Astrocyte (in vitro differentiated cells and primary cell): ENCODE measurements around the gene SSR4. TPM values are rescaled to one million over a fixed set of nuclear protein-coding genes. Genes with fewer than 3 reads are reported as not detected.

ENCODE experiments used
- DNase-seq: peaks from one replicate; pipeline ENCODE4 v3.0.0-alpha.2; 2010; ENCODE audit warnings: low read depth
- FAIRE-seq: peaks from 2 replicates; lab custom pipeline; 2011; peaks lifted over from hg19 to GRCh38; lab: Jason Lieb, UNC
- H2AFZ ChIP-seq: 2 replicates; pipeline ENCODE4 v1.6.0; 2012; ENCODE audit warnings: low read depth, low read length, inconsistent platforms
- H3K27ac ChIP-seq: 2 replicates; pipeline ENCODE4 v1.5.1; 2011; ENCODE audit warnings: low read depth, low read length, inconsistent platforms
- H3K27me3 ChIP-seq: 2 replicates; pipeline ENCODE4 v1.6.0; 2011; ENCODE audit warnings: low read length, inconsistent platforms; ENCODE audit not compliant: insufficient read depth
- H3K36me3 ChIP-seq: 2 replicates; pipeline ENCODE4 v1.5.1; 2011; ENCODE audit warnings: low read length, inconsistent platforms; ENCODE audit not compliant: insufficient read depth
- H3K4me1 ChIP-seq: 2 replicates; pipeline ENCODE4 v1.5.1; 2011; ENCODE audit warnings: low read length, inconsistent platforms; ENCODE audit not compliant: insufficient read depth
- H3K4me2 ChIP-seq: 2 replicates; pipeline ENCODE4 v1.6.0; 2012; ENCODE audit warnings: low read length, inconsistent platforms
- H3K4me3 ChIP-seq: 2 replicates; pipeline ENCODE4 v1.5.1; 2011; ENCODE audit warnings: low read depth, mild to moderate bottlenecking, low read length, inconsistent platforms; ENCODE audit not compliant: insufficient read depth
- H3K79me2 ChIP-seq: 2 replicates; pipeline ENCODE4 v1.6.0; 2012; ENCODE audit warnings: mild to moderate bottlenecking, low read length, inconsistent platforms; ENCODE audit not compliant: insufficient read depth
- H3K9ac ChIP-seq: 2 replicates; pipeline ENCODE4 v1.6.0; 2012; ENCODE audit warnings: mild to moderate bottlenecking, low read length, inconsistent platforms
- H3K9me3 ChIP-seq: 2 replicates; pipeline ENCODE4 v1.5.1; 2012; ENCODE audit warnings: low read depth, mild to moderate bottlenecking, low read length, inconsistent platforms; ENCODE audit not compliant: insufficient read depth
- H4K20me1 ChIP-seq: 2 replicates; pipeline ENCODE4 v1.6.0; 2012; ENCODE audit warnings: low read length, inconsistent platforms; ENCODE audit not compliant: insufficient read depth
- H3K27ac Mint-ChIP-seq: one replicate; pipeline ENCODE4 v1.8.0; 2021; ENCODE audit warnings: mild to moderate bottlenecking, mixed read lengths; ENCODE audit not compliant: unreplicated experiment
- H3K27me3 Mint-ChIP-seq: one replicate; pipeline ENCODE4 v1.8.0; 2021; ENCODE audit warnings: low read depth, mixed read lengths; ENCODE audit not compliant: unreplicated experiment
- H3K36me3 Mint-ChIP-seq: one replicate; pipeline ENCODE4 v1.8.0; 2021; ENCODE audit warnings: low read depth, mixed read lengths; ENCODE audit not compliant: unreplicated experiment
- H3K4me1 Mint-ChIP-seq: one replicate; pipeline ENCODE4 v1.8.0; 2021; ENCODE audit warnings: low read depth, mixed read lengths; ENCODE audit not compliant: unreplicated experiment
- H3K4me3 Mint-ChIP-seq: one replicate; pipeline ENCODE4 v1.8.0; 2021; ENCODE audit warnings: mild to moderate bottlenecking, moderate library complexity, mixed read lengths; ENCODE audit not compliant: unreplicated experiment
- H3K9me3 Mint-ChIP-seq: one replicate; pipeline ENCODE4 v1.8.0; 2021; ENCODE audit warnings: mild to moderate bottlenecking, mixed read lengths; ENCODE audit not compliant: unreplicated experiment
- EZH2 ChIP-seq: IDR thresholded peaks from 2 replicates; pipeline ENCODE4 v1.6.1; 2012; ENCODE audit warnings: mild to moderate bottlenecking, low read length, inconsistent platforms; ENCODE audit not compliant: insufficient read depth
- total RNA-seq: library from RNA; stranded (reverse); gene quantifications from 2 replicates; pipeline ENCODE4 v1.2.1, GENCODE V29; 2021
- TF ChIP-seq, protein P1 (sequence below): IDR thresholded peaks from 2 replicates; pipeline ENCODE4 v1.5.1; 2011; ENCODE audit warnings: low read depth, mild to moderate bottlenecking, inconsistent platforms, low read length, moderate library complexity; ENCODE audit not compliant: insufficient read depth

SSR4 gene
- total RNA-seq, 1 donor from 2014 or later: 252 TPM

GRCh38 chrX:153827903-153828302 is 33.4 kb downstream of the SSR4 start:
- H2AFZ ChIP-seq: no peak overlapping the region
- Mint-ChIP-seq H3K4me1 (peaks cover 6% of the 10 kb centered on the region), H3K27me3 (peaks cover 18% of the 10 kb centered on the region), H3K36me3 (no peaks in the 10 kb centered on the region), H3K9me3 (no peaks in the 10 kb centered on the region), H3K4me3 (peak overlapping the region; percentile 70), H3K27ac (no peak overlapping the region)
- peaks cover 3% of the 10 kb centered on the region for H3K27me3 ChIP-seq
- H3K9ac ChIP-seq: no peak overlapping the region
- H3K9me3 ChIP-seq: no peaks in the 10 kb centered on the region
- H3K27ac ChIP-seq: no peak overlapping the region
- TF ChIP-seq EZH2: no peak
- TF ChIP-seq, protein P1, sequence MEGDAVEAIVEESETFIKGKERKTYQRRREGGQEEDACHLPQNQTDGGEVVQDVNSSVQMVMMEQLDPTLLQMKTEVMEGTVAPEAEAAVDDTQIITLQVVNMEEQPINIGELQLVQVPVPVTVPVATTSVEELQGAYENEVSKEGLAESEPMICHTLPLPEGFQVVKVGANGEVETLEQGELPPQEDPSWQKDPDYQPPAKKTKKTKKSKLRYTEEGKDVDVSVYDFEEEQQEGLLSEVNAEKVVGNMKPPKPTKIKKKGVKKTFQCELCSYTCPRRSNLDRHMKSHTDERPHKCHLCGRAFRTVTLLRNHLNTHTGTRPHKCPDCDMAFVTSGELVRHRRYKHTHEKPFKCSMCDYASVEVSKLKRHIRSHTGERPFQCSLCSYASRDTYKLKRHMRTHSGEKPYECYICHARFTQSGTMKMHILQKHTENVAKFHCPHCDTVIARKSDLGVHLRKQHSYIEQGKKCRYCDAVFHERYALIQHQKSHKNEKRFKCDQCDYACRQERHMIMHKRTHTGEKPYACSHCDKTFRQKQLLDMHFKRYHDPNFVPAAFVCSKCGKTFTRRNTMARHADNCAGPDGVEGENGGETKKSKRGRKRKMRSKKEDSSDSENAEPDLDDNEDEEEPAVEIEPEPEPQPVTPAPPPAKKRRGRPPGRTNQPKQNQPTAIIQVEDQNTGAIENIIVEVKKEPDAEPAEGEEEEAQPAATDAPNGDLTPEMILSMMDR: no peak
- H3K79me2 ChIP-seq: no peaks in the 10 kb centered on the region
- DNase-seq (no peak), FAIRE-seq (no peak)
- H3K4me2 ChIP-seq: no peak overlapping the region
- H3K4me1 ChIP-seq: peaks cover 5% of the 10 kb centered on the region
- H3K4me3 ChIP-seq: no peak overlapping the region
- no peaks in the 10 kb centered on the region for H4K20me1 ChIP-seq
- H3K36me3 ChIP-seq: no peaks in the 10 kb centered on the region

- H2AFZ ChIP-seq: peak overlapping the region; percentile 10
- H3K4me2 ChIP-seq: peak overlapping the region; percentile 50
- H3K4me1 ChIP-seq: peaks cover 5% of the 10 kb centered on the region
- Mint-ChIP-seq H3K4me1 (peaks cover 6% of the 10 kb centered on the region), H3K4me3 (peak overlapping the region; percentile 76), H3K27ac (no peak overlapping the region), H3K9me3 (no peaks in the 10 kb centered on the region), H3K27me3 (peaks cover 21% of the 10 kb centered on the region), H3K36me3 (no peaks in the 10 kb centered on the region)
- no peaks in the 10 kb centered on the region for H4K20me1 ChIP-seq
- DNase-seq (no peak), FAIRE-seq (no peak)
- no peaks in the 10 kb centered on the region for H3K36me3 ChIP-seq
- H3K4me3 ChIP-seq: no peak overlapping the region
- no peak overlapping the region for H3K27ac ChIP-seq
- TF ChIP-seq, protein P1: no peak
- TF ChIP-seq EZH2: no peak
- no peaks in the 10 kb centered on the region for H3K9me3 ChIP-seq
- H3K9ac ChIP-seq: no peak overlapping the region
- H3K79me2 ChIP-seq: no peaks in the 10 kb centered on the region
- peaks cover 3% of the 10 kb centered on the region for H3K27me3 ChIP-seq
These were observed 33.8 kb downstream of the SSR4 start for GRCh38 chrX:153828308-153828707.

DNA sequence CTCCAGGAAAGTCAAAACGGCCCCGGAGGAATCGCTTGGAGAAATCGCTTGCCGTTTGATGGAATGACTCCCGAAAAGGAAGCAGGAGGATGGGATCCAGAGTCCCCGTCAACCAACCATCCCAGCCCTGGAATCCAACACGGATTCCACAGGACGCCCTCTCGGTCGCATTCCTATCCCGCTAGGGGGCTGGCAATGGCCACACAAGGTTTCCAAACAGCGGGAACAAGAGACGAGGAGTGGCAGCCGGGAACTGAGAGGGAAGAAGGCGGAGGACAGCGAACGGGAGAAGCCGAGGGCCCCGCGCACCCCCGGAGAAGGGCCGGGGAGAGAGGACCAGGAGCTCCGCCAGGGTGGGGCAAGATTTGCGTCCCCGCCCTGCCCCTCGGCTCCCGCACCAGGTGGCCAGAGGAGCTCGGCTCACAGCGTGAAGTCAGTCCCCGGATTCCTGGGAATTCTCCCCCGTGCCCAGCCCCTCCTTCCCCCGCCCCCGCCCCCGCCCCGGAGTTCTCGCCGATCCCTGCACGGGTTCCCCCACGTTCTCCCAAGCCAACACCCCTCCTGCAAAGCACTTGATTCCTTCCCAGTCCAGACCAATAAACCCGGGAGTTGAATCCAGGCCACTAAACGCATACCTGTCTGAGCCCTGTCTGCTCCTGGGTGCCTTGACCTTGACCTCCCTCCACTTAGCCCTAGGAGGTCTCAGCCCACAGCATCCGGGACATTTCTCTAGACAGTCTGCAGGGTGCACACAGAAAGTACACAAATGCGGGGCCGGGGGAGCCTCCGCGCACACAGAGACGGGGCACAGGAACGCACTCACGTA is 34.5 kb downstream of the SSR4 start:
- no peak for DNase-seq
- no peaks in the 10 kb centered on the region for H3K36me3 ChIP-seq
- TF ChIP-seq, protein P1: no peak
- no peak for TF ChIP-seq EZH2
- peaks cover 3% of the 10 kb centered on the region for H3K27me3 ChIP-seq
- H3K4me1 Mint-ChIP-seq: peaks cover 6% of the 10 kb centered on the region
- no peaks in the 10 kb centered on the region for H3K9me3 Mint-ChIP-seq
- peak overlapping the region; percentile 62 for H3K4me2 ChIP-seq
- H3K4me1 ChIP-seq: peaks cover 5% of the 10 kb centered on the region
- no peak overlapping the region for H3K9ac ChIP-seq
- peaks cover 19% of the 10 kb centered on the region for H3K27me3 Mint-ChIP-seq
- H3K4me3 ChIP-seq: peak overlapping the region; percentile 17
- peak overlapping the region; percentile 76 for H3K4me3 Mint-ChIP-seq
- no peaks in the 10 kb centered on the region for H4K20me1 ChIP-seq
- no peak overlapping the region for H3K27ac Mint-ChIP-seq
- H3K79me2 ChIP-seq: no peaks in the 10 kb centered on the region
- H3K36me3 Mint-ChIP-seq: no peaks in the 10 kb centered on the region
- no peaks in the 10 kb centered on the region for H3K9me3 ChIP-seq
- H3K27ac ChIP-seq: no peak overlapping the region
- H2AFZ ChIP-seq: peak overlapping the region; percentile 10
- no peak for FAIRE-seq
